NCI-H748 (cell line): ENCODE data around the gene NLRP8.
"Not testable (repeated sequence)": the region's sequence is repeated elsewhere in the genome, so short reads cannot be mapped to it uniquely, and the experiment has no call there.

ENCODE experiments used
- DNase-seq: peaks from one replicate; lab custom pipeline; 2025; ENCODE audit not compliant: unreplicated experiment; lab: John Stamatoyannopoulos, UW

Gene NLRP8

GRCh38 chr19:55962186-55962585 lies 14.6 kb downstream of the NLRP8 start:
- no peak for DNase-seq

- no peak for DNase-seq
Measured at GRCh38 chr19:55973982-55974381, 26.4 kb downstream of the NLRP8 start.

GRCh38 chr19:55980415-55980814 lies 32.8 kb downstream of the NLRP8 start:
- no peak for DNase-seq

- no peak for DNase-seq
Measured at GRCh38 chr19:55985254-55985653, 37.6 kb downstream of the NLRP8 start.

- DNase-seq: peak; percentile 49
Measured at GRCh38 chr19:55986487-55986886, 38.9 kb downstream of the NLRP8 start, which contains the start of gene NLRP5. Gene NLRP5, plus strand, starts transcription at chr19:55986775.

GRCh38 chr19:55990831-55991230 lies 43.2 kb downstream of the NLRP8 start:
- DNase-seq: no peak

- DNase-seq: no peak
Measured at GRCh38 chr19:55993492-55993891, 45.9 kb downstream of the NLRP8 start.

GRCh38 chr19:56014765-56015164 lies 67.1 kb downstream of the NLRP8 start:
- DNase-seq: no peak

DNA sequence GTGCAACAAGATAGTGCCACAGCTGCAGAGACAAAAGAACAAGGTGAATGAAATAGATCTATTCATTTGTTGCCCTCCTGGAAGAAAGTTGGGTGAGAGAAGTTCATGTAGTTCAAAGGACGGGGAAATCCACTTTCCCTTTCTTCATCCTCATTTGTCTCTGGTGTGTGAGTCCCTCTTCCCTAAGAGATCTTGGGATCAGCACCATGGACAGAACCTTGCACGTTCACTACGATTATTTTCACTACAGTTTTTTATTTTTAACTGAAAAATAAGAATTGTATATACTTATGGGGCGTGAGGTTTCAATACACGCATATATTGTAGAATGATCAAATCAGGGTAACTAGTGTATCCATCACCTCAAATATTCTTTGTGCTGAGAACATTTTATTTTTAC lies 68.1 kb downstream of the NLRP8 start:
- no peak for DNase-seq

- not testable (repeated sequence) for DNase-seq
Measured at GRCh38 chr19:56019325-56019724, 71.7 kb downstream of the NLRP8 start.

DNA sequence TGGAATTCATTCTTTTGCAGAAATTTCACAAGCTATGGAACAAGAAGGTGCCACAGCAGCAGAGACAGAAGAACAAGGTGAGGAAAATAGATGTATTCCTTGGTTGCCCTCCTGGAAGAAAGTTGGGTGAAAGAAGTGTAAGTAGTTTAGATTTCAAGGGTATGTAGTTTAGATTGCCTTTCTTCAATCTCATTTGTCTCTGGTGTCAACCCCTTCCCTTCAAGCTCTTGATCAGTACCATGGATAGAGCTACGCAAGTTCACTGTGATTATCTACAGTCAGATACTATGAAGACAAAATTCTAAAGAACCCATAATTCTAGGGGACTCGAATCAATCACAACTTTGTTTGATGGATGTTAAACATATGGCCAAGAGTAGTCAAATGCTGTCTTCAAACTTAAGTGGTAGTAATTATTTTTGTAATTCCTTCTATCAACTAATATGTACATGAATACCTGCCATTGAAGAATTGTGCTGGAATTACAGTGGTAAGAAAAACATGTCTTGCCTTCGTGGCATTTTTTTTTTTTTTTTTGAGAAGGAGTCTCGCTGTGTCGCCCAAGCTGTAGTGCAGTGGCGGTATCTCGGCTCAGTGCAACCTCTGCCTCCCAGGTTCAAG lies 72.8 kb downstream of the NLRP8 start:
- DNase-seq: not testable (repeated sequence)

GRCh38 chr19:56026769-56027168 lies 79.1 kb downstream of the NLRP8 start:
- peak; percentile 16 for DNase-seq
